D721Med (cell line): ENCODE measurements around the gene ERFE.

Experiments used
- DNase-seq: peaks from one replicate; pipeline ENCODE4 v3.0.0; 2011; ENCODE audit warnings: low spot score; ENCODE audit not compliant: insufficient read length
- FAIRE-seq: peaks from 2 replicates; lab custom pipeline; 2011; peaks lifted over from hg19 to GRCh38; lab: Jason Lieb, UNC
- TF ChIP-seq, protein P1 (sequence below): IDR thresholded peaks from 2 replicates; pipeline ENCODE4 v1.5.1; 2012; ENCODE audit warnings: mild to moderate bottlenecking, control low read depth; ENCODE audit not compliant: insufficient read depth; ENCODE audit errors: missing control alignments

The ERFE gene

DNA sequence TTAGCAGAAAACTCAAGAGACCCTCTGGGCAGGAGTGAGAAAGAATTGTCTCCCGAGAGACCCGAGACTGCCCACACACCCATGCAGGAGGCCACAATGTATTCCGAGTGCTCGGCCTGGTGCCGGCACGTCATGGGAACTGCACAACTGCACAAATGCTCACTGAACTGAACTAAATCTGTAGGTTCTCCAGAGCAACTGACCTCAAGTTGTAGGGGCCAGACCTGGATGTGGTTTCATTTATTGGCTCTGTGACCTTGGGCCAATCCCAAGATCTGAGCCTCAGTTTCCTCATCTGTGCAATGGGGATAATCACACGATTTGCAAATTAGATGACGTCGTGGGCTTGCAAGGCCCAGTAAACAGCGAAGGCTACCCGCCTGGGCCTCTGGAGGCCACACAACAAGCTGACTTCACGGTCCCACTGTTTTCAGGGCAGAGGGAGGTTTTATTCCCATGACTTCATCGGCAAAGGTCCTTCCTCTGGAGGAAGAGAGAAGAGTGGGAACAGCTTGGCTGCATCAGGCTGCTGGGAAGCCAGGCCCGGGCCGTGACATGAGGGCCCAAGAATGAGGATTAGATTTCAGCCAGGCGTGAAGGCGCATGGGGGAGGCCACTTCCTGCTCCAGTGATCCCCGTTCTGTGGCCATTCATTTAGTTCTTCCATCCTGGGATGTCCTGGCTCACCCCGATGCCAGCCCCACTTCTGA is 3.6 kb upstream of the ERFE start:
- no peak for FAIRE-seq

DNA sequence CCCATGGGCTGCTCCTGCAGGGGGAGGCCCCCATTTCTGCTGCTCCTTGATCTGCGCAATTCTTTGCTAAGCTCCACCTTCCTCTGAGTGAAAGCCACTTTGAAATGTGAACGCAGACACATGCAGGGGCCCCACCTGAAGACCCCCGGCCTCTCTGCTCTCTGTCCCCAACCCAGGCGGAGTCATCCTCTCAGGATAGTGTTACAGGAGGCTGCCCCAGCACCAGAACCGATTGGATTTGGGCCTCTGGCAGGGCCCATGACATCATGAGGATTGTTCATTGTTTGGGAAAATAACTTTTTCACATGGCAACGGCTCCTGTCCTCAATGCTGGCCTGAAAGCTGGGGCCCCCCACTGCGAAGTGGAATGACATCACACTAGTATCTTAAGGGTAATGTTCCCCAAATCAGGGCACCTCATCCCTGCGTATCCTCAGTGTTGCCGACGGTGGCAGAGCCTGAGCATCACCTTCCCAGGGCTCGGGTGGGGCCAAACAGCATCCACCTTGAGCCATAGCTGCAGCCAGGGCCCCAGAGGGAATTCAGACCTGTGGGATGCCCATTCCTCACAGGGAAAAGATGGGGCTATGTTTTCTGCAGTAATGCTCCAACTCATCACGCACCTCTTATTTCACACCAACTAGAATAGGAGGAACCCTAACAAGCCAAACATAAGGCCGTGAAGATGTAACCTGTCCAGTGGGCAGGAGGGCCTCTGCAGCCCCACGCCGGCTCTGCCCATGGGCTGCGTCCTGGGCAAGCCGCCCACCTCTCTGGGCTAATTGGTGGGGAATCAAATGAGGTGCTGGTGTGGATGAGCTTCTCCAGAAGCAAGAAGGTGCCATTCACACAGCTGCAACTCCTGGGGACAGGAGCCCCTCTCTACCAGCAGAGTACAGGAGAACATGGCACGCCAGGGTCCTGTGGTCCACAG is 2.7 kb upstream of the ERFE start:
- TF ChIP-seq, protein P1, sequence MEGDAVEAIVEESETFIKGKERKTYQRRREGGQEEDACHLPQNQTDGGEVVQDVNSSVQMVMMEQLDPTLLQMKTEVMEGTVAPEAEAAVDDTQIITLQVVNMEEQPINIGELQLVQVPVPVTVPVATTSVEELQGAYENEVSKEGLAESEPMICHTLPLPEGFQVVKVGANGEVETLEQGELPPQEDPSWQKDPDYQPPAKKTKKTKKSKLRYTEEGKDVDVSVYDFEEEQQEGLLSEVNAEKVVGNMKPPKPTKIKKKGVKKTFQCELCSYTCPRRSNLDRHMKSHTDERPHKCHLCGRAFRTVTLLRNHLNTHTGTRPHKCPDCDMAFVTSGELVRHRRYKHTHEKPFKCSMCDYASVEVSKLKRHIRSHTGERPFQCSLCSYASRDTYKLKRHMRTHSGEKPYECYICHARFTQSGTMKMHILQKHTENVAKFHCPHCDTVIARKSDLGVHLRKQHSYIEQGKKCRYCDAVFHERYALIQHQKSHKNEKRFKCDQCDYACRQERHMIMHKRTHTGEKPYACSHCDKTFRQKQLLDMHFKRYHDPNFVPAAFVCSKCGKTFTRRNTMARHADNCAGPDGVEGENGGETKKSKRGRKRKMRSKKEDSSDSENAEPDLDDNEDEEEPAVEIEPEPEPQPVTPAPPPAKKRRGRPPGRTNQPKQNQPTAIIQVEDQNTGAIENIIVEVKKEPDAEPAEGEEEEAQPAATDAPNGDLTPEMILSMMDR = no peak
- no peak for FAIRE-seq
- no peak for DNase-seq

More for the DNA sequence above, 3.6 kb upstream of the ERFE start:
- TF ChIP-seq, protein P1 = no peak
- DNase-seq = no peak

DNA sequence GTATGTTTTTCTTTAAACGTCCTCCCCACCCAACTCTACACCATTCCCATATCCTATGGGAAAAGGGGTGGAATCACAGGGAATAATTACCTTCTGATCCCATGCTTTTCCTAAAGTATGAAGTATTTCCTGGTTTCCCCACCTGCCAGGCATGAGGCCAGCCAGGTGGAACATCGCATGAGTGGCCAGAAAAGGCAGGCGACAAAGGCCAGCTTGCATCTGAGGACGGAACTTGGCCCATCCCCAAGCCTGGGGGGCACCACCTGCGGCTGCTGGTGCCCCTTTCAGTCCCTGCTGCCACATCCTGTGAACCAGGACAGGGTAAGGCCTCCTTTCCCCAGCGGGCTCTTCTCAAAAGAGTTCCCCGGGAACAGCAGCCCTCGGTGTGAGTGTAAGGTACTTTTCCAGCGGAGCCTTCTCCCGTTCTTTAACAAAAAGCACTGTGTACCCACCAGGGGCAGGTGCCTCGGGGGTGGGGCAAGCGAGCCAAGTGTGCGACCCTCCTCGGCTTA is 1.2 kb upstream of the ERFE start:
- DNase-seq (no peak), FAIRE-seq (no peak)
- TF ChIP-seq, protein P1 = no peak

DNA sequence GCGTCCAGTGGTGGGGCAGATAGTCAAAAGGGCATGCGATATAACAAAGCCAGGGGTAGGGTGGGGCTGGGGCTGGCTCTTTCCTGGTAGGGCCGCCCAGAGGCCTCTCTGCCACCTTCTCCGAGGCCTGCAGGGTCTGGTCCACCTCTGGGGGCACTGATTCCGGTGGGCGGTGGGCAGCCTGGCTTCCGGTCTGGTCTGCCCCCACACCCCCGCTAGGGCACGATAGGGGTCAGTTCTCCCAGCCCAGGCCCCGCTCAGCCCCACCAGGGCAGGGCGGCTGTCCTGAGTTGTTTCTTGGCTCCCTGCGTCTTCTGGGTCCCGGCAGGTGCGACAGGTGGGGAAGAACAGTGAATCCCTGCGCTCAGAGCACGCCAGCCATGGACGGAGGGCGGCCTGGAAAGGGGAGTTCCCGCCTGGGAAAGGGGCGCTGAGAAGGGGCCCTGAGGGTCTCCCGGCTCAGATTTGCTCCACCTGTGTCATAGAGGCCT is 707 bp upstream of the ERFE start:
- TF ChIP-seq, protein P1 = no peak
- no peak for DNase-seq
- FAIRE-seq = no peak

DNA sequence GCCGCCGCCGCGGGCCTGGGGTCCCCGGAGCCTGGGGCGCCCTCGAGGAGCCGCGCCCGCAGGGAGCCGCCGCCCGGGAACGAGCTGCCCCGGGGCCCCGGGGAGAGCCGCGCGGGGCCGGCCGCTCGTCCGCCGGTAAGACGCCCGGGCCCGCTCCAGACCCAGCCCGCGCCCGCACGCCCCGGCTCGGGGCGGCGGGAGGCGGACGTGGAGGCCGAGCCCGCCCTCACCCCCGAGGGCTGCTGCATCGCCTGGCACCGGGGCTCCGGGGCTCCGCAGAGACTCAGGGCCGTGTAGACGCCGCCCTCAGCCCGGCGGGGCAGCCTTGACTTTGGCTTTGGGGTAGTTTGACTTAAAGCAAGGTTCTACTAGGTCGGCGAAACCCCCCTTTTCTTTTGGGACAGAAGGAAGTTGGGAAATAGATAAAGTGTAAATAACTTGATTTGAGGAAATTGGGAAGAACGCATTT is 335 bp downstream of the ERFE start:
- DNase-seq = no peak
- TF ChIP-seq, protein P1 = no peak
- no peak for FAIRE-seq

DNA sequence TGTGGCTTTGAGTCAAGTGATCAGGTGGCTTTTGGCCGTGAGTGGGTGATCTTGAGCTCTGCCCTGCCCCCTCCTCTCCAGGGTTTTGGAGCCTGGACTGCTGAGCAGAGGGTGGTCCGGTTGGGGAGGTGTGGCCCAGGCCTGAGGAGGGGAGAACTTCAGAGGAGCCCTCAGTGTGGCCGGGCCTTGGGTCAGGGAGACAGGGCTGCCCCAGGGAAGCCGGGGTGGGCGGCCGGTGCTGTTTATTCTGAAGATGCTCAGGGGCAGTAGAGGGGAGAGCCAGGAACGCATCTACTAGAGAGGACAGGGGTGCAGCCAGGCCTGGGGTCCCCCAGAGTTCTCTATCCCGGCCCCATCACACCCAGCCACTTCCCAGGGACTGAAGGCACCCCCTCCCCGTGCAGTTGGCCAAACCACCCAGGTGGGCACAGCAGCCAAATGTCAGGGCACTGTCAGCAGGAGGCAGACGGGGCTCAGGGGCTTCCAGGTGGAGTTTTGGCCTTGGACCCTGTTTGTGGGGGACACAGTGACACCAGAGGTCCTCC is 963 bp downstream of the ERFE start:
- FAIRE-seq (no peak), DNase-seq (no peak)
- TF ChIP-seq, protein P1 = no peak
